ENCODE data around the gene BZW2.

DNA sequence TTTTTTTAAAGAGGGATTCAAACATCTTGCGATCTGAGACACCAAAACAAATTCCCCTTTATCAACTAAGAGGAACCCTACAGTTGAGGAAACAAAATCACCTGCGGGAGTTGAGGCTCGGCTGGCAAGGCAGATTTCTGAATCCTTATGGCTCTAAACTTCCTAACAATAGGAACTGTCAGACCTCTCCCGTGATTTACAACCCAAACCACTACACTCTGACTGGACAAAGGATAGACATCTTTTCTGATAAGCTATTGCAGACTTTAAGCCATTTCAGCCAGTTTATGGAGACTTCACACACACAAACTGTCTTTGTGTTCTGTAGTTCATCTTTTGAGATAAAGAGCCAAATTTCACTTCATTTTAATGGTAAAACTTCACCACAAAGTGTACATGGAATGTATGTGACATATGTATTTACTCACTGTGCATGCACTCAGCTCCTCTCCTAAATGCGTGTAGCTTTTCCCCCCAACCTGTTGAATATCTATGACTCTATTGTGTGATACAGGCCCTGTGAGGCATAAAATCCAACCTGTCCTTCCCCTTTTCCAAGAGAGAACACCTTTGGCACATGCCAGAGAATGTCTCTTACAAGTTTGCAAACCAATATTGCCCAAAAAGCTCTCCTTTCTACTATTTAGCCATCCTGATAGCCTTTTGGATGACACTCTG, 92.2 kb downstream of the BZW2 start:
- TF ChIP-seq, protein P1, sequence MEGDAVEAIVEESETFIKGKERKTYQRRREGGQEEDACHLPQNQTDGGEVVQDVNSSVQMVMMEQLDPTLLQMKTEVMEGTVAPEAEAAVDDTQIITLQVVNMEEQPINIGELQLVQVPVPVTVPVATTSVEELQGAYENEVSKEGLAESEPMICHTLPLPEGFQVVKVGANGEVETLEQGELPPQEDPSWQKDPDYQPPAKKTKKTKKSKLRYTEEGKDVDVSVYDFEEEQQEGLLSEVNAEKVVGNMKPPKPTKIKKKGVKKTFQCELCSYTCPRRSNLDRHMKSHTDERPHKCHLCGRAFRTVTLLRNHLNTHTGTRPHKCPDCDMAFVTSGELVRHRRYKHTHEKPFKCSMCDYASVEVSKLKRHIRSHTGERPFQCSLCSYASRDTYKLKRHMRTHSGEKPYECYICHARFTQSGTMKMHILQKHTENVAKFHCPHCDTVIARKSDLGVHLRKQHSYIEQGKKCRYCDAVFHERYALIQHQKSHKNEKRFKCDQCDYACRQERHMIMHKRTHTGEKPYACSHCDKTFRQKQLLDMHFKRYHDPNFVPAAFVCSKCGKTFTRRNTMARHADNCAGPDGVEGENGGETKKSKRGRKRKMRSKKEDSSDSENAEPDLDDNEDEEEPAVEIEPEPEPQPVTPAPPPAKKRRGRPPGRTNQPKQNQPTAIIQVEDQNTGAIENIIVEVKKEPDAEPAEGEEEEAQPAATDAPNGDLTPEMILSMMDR (IDR thresholded peaks at IDR 0.05), result no peak
- no peak for TF ChIP-seq EZH2 (IDR thresholded peaks at IDR 0.05; ENCODE audit: borderline replicate concordance, insufficient read depth, low read depth, low read length, poor library complexity, severe bottlenecking)

Measured in B cell (primary cell).